Measurements from ENCODE around the gene DUS3L. TPM values are rescaled to one million over a fixed set of nuclear protein-coding genes. Genes with fewer than 3 reads are reported as not detected.

DUS3L gene
- total RNA-seq, 1 experiment from 2014 or later = 67.0 TPM

DNA sequence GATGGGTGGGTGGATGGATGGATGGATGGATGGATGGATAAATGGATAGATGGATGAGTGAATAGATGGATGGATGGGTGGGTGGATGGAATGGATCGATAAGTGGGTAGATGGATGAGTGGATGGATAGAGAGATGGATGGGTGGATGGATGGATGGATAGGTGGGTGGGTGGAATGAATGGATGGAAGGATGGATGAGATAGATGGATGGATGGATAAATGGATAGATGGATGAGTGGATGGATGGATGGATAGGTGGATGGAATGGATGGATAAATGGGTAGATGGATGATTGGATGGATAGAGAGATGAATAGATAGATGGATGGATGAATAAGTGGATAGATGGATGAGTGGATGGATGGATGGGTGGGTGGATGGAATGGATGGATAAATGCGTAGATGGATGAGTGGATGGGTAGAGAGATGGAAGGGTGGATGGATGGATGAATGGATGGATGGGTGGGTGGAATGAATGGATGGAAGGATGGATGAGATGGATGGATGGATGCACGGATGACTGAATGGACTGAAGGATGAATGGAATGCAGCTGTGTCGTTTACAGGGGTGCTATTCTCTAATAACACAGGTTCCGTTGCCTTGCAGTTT is 28.2 kb downstream of the DUS3L start:
- Histone ChIP-seq H3K27ac (ENCODE audit: insufficient read length, low read depth, low read length) (no peak overlapping the region), H3K23ac (ENCODE audit: insufficient read length, low read depth, low read length) (no peak overlapping the region), H2AK5ac (ENCODE audit: insufficient read length, low read length) (no peak overlapping the region), H3K9me3 (ENCODE audit: control insufficient read depth, low read depth, low read length) (no peaks in the 10 kb centered on the region), H4K20me1 (ENCODE audit: control insufficient read depth, insufficient read depth, insufficient read length) (no peaks in the 10 kb centered on the region), H2BK12ac (ENCODE audit: insufficient read length, low read depth, low read length) (no peak overlapping the region), H2BK20ac (ENCODE audit: low read depth, low read length, poor library complexity, severe bottlenecking) (no peak overlapping the region), H4K91ac (ENCODE audit: insufficient read length, low read depth, low read length) (no peak overlapping the region), H2BK15ac (ENCODE audit: low read depth, low read length) (no peak overlapping the region), H3K79me1 (ENCODE audit: insufficient read depth, low read depth, low read length, poor library complexity, severe bottlenecking) (no peaks in the 10 kb centered on the region), H3K4me1 (ENCODE audit: insufficient read depth, low read length) (no peaks in the 10 kb centered on the region), H3K9ac (ENCODE audit: extremely low read depth, insufficient read length, low read length) (no peak overlapping the region), H3K56ac (ENCODE audit: insufficient read length, low read depth, low read length) (no peak overlapping the region), H3K27me3 (ENCODE audit: insufficient read depth, low read length) (no peaks in the 10 kb centered on the region), H3K18ac (ENCODE audit: insufficient read length, low read depth, low read length) (no peak overlapping the region), H2BK5ac (ENCODE audit: insufficient read length, low read length) (no peak overlapping the region), H2AFZ (ENCODE audit: low read length) (no peak overlapping the region), H3K4me2 (ENCODE audit: insufficient read depth, insufficient read length, low read length) (no peak overlapping the region), H3K4ac (ENCODE audit: low read depth, low read length) (no peak overlapping the region), H4K5ac (ENCODE audit: insufficient read length, low read depth, low read length) (no peak overlapping the region), H3K14ac (ENCODE audit: insufficient read depth, low read length) (no peak overlapping the region), H3T11ph (ENCODE audit: low read length) (no peak overlapping the region), H3K23me2 (ENCODE audit: insufficient read length, low read depth, low read length, poor library complexity, severe bottlenecking) (no peaks in the 10 kb centered on the region), H3K79me2 (ENCODE audit: insufficient read depth, low read length) (no peaks in the 10 kb centered on the region), H2BK120ac (ENCODE audit: low read depth, low read length, poor library complexity, severe bottlenecking) (no peak overlapping the region), H4K8ac (replicated peaks; ENCODE audit: insufficient read length, low read depth, low read length) (no peak overlapping the region)
- H3K36me3 Mint-ChIP-seq (ENCODE audit: insufficient read depth in 1 of 3, low read depth in 3 of 3) = no peaks in the 10 kb centered on the region
- no peak overlapping the region for H3K4me3 Mint-ChIP-seq
- 100% methylated on average over 2 of the region's 5 CpGs for WGBS (ENCODE audit: extremely low coverage, insufficient read length, low lambda C conversion rate)
- H3K9me3 Mint-ChIP-seq = peaks cover 3% of the 10 kb centered on the region in 2 experiments; a peak in 2 of 5 replicates
- H3K27ac Mint-ChIP-seq = no peak overlapping the region
- peaks cover 15% of the 10 kb centered on the region for H3K27me3 Mint-ChIP-seq (ENCODE audit: low read depth)
- DNase-seq = no peak
- no peaks in the 10 kb centered on the region for H3K4me1 Mint-ChIP-seq
- TF ChIP-seq, protein P1, sequence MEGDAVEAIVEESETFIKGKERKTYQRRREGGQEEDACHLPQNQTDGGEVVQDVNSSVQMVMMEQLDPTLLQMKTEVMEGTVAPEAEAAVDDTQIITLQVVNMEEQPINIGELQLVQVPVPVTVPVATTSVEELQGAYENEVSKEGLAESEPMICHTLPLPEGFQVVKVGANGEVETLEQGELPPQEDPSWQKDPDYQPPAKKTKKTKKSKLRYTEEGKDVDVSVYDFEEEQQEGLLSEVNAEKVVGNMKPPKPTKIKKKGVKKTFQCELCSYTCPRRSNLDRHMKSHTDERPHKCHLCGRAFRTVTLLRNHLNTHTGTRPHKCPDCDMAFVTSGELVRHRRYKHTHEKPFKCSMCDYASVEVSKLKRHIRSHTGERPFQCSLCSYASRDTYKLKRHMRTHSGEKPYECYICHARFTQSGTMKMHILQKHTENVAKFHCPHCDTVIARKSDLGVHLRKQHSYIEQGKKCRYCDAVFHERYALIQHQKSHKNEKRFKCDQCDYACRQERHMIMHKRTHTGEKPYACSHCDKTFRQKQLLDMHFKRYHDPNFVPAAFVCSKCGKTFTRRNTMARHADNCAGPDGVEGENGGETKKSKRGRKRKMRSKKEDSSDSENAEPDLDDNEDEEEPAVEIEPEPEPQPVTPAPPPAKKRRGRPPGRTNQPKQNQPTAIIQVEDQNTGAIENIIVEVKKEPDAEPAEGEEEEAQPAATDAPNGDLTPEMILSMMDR (conservative IDR thresholded peaks at IDR 0.05) = no peak
